ENCODE data around the gene EID2.

EID2 gene

GRCh38 chr19:39497996-39498797, 41.8 kb downstream of the EID2 start:
- Histone ChIP-seq H2AFZ (ENCODE audit: low read depth, low read length, severe bottlenecking) (no peak overlapping the region), H3K9me2 (replicated peaks; ENCODE audit: insufficient read depth, low read length) (no peaks in the 10 kb centered on the region), H3K36me3 (ENCODE audit: low read length) (no peaks in the 10 kb centered on the region), H4K20me1 (ENCODE audit: low read depth, low read length) (no peaks in the 10 kb centered on the region), H3K79me2 (ENCODE audit: insufficient read depth, low read length) (no peaks in the 10 kb centered on the region), H3K9me3 (ENCODE audit: insufficient read depth, low read length) (no peaks in the 10 kb centered on the region), H3K27me3 (ENCODE audit: low read length) (no peaks in the 10 kb centered on the region), H3K27ac (ENCODE audit: low read depth, low read length) (no peak overlapping the region), H3K9ac (ENCODE audit: low read length) (peak overlapping the region; percentile 7; the same call in 1 of the 2 replicates), H3F3A (ENCODE audit: insufficient read depth) (no peaks in the 10 kb centered on the region), H3K4me2 (ENCODE audit: low read depth, low read length, poor library complexity, severe bottlenecking) (peak overlapping the region; percentile 42), H3K4me3 (ENCODE audit: insufficient read depth, low read length, poor library complexity, severe bottlenecking) (peak overlapping the region; percentile 3)
- no peak for TF ChIP-seq EZH2phosphoT487 (conservative IDR thresholded peaks at IDR 0.05; ENCODE audit: low read length)
- TF ChIP-seq, protein P1, sequence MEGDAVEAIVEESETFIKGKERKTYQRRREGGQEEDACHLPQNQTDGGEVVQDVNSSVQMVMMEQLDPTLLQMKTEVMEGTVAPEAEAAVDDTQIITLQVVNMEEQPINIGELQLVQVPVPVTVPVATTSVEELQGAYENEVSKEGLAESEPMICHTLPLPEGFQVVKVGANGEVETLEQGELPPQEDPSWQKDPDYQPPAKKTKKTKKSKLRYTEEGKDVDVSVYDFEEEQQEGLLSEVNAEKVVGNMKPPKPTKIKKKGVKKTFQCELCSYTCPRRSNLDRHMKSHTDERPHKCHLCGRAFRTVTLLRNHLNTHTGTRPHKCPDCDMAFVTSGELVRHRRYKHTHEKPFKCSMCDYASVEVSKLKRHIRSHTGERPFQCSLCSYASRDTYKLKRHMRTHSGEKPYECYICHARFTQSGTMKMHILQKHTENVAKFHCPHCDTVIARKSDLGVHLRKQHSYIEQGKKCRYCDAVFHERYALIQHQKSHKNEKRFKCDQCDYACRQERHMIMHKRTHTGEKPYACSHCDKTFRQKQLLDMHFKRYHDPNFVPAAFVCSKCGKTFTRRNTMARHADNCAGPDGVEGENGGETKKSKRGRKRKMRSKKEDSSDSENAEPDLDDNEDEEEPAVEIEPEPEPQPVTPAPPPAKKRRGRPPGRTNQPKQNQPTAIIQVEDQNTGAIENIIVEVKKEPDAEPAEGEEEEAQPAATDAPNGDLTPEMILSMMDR (IDR thresholded peaks at IDR 0.05; ENCODE audit: insufficient read depth, low read length, poor library complexity, severe bottlenecking): peak; percentile 3

DNA sequence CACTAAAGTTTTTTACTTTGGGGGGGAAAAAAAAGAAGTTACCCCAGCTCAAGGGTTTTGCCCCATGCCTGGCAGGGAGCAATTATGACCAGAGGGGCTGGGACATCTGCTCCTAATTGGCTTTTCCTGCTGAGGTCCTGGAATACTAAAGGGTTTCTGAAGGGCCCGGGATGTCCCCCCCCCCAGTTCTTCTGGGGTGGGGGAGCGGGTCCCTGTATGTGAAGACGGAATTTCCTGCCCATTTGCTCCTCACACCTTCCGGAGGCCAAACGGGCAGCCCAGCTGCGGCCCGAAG, 42.3 kb downstream of the EID2 start:
- TF ChIP-seq, protein P1 (IDR thresholded peaks at IDR 0.05; ENCODE audit: insufficient read depth, low read length, poor library complexity, severe bottlenecking): peak; percentile 33
- no peak for TF ChIP-seq EZH2phosphoT487 (conservative IDR thresholded peaks at IDR 0.05; ENCODE audit: low read length)
- Histone ChIP-seq H3K79me2 (ENCODE audit: insufficient read depth, low read length) (no peaks in the 10 kb centered on the region), H4K20me1 (ENCODE audit: low read depth, low read length) (no peaks in the 10 kb centered on the region), H3K9ac (ENCODE audit: low read length) (no peak overlapping the region), H3K9me3 (ENCODE audit: insufficient read depth, low read length) (no peaks in the 10 kb centered on the region), H3K27ac (ENCODE audit: low read depth, low read length) (no peak overlapping the region), H3F3A (ENCODE audit: insufficient read depth) (0 out of 2 replicates have a peak, but pooled peaks cover 3% of the 10 kb centered on the region), H3K27me3 (ENCODE audit: low read length) (no peaks in the 10 kb centered on the region), H3K4me2 (ENCODE audit: low read depth, low read length, poor library complexity, severe bottlenecking) (peak overlapping the region; percentile 42), H3K36me3 (ENCODE audit: low read length) (no peaks in the 10 kb centered on the region), H3K4me3 (ENCODE audit: insufficient read depth, low read length, poor library complexity, severe bottlenecking) (no peak overlapping the region), H2AFZ (ENCODE audit: low read depth, low read length, severe bottlenecking) (no peak overlapping the region), H3K9me2 (replicated peaks; ENCODE audit: insufficient read depth, low read length) (no peaks in the 10 kb centered on the region)

- Histone ChIP-seq H3K4me3 (ENCODE audit: insufficient read depth, low read length, poor library complexity, severe bottlenecking) (no peak overlapping the region), H3K36me3 (ENCODE audit: low read length) (no peaks in the 10 kb centered on the region), H4K20me1 (ENCODE audit: low read depth, low read length) (no peaks in the 10 kb centered on the region), H3K4me2 (ENCODE audit: low read depth, low read length, poor library complexity, severe bottlenecking) (no peak overlapping the region), H3K27me3 (ENCODE audit: low read length) (no peaks in the 10 kb centered on the region), H3K79me2 (ENCODE audit: insufficient read depth, low read length) (no peaks in the 10 kb centered on the region), H2AFZ (ENCODE audit: low read depth, low read length, severe bottlenecking) (no peak overlapping the region), H3K9me2 (replicated peaks; ENCODE audit: insufficient read depth, low read length) (no peaks in the 10 kb centered on the region), H3K9ac (ENCODE audit: low read length) (no peak overlapping the region), H3F3A (ENCODE audit: insufficient read depth) (0 out of 2 replicates have a peak, but pooled peaks cover 3% of the 10 kb centered on the region), H3K27ac (ENCODE audit: low read depth, low read length) (no peak overlapping the region), H3K9me3 (ENCODE audit: insufficient read depth, low read length) (no peaks in the 10 kb centered on the region)
- no peak for TF ChIP-seq EZH2phosphoT487 (conservative IDR thresholded peaks at IDR 0.05; ENCODE audit: low read length)
- TF ChIP-seq, protein P1 (IDR thresholded peaks at IDR 0.05; ENCODE audit: insufficient read depth, low read length, poor library complexity, severe bottlenecking): no peak
Observed at GRCh38 chr19:39496063-39496462, 43.9 kb downstream of the EID2 start.
